ENCODE data around the gene GIMAP6.
"Not testable (repeated sequence)": the region's sequence is repeated elsewhere in the genome, so short reads cannot be mapped to it uniquely, and the experiment has no call there.

GIMAP6 gene

GRCh38 chr7:150580638-150581394, 51.4 kb downstream of the GIMAP6 start:
- DNase-seq (ENCODE audit: low read depth), result no peak
- H3K4me3 ChIP-seq (ENCODE audit: low read depth, low read length), result no peak overlapping the region
- TF ChIP-seq CTCF (conservative IDR thresholded peaks at IDR 0.05; ENCODE audit: low read depth, low read length), result no peak

- DNase-seq (ENCODE audit: low read depth); H3K4me3 ChIP-seq (ENCODE audit: low read depth, low read length): not testable (repeated sequence)
Observed at GRCh38 chr7:150579979-150580637, 52.1 kb downstream of the GIMAP6 start.

Measured in choroid plexus epithelial cell (primary cell).